ENCODE results near the gene MICU1.

DNA sequence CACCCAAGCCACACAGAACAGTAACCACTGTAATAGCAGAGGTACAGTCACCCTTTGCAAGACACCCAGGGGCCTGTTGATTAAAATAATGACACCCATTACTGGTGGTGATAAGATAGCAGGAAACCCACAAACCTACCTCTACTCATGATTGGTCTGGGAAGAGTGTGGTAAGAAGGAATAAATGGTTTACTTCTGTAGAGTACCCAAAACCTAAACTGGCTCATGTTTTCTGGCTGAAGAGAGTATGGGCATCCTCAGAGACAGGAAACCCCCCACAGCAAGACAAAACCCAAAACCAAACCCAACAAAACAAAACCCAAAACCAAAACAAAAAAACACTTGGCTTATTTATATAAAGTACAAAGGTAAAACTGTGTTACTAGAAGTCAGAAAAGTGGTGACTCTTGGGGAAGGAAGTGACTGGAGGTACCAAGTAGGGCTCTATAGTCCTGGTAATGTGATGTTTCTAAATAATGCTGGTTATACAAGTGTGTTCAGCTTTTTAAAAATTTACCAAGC is 255.6 kb downstream of the MICU1 start:
- TF ChIP-seq EP300 (IDR thresholded peaks at IDR 0.05; ENCODE audit: low read depth), result no peak
- TF ChIP-seq, protein P1, sequence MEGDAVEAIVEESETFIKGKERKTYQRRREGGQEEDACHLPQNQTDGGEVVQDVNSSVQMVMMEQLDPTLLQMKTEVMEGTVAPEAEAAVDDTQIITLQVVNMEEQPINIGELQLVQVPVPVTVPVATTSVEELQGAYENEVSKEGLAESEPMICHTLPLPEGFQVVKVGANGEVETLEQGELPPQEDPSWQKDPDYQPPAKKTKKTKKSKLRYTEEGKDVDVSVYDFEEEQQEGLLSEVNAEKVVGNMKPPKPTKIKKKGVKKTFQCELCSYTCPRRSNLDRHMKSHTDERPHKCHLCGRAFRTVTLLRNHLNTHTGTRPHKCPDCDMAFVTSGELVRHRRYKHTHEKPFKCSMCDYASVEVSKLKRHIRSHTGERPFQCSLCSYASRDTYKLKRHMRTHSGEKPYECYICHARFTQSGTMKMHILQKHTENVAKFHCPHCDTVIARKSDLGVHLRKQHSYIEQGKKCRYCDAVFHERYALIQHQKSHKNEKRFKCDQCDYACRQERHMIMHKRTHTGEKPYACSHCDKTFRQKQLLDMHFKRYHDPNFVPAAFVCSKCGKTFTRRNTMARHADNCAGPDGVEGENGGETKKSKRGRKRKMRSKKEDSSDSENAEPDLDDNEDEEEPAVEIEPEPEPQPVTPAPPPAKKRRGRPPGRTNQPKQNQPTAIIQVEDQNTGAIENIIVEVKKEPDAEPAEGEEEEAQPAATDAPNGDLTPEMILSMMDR (IDR thresholded peaks at IDR 0.05), result no peak
- no peak for TF ChIP-seq POLR2A (IDR thresholded peaks at IDR 0.05)
- no peak for TF ChIP-seq POLR2AphosphoS5 (IDR thresholded peaks at IDR 0.05)

Data from transverse colon (tissue), 4 donors.